Right renal pelvis (tissue), 4 donors: ENCODE data around the gene CPVL. TPM values are rescaled to one million over a fixed set of nuclear protein-coding genes. Genes with fewer than 3 reads are reported as not detected.
"Not testable (repeated sequence)": the region's sequence is repeated elsewhere in the genome, so short reads cannot be mapped to it uniquely, and the experiment has no call there.

Experiments used
- DNase-seq, 4 donors: peaks; one replicate each; pipeline ENCODE4 v3.0.0-alpha.2; 2013; ENCODE audit warnings: low read depth in 4 of 4, low spot score in 3 of 4, missing footprints in 1 of 4
- polyA plus RNA-seq, 4 donors: library from polyadenylated mRNA; unstranded; fragments of 120-200 nt; gene quantifications; one replicate each; pipeline ENCODE4 v1.2.1, GENCODE V29; 2013; ENCODE audit not compliant: insufficient read length in 4 of 4

The CPVL gene
- polyA plus RNA-seq, 4 donors, result 50.6 to 78.7 (median 72.5) TPM

DNA sequence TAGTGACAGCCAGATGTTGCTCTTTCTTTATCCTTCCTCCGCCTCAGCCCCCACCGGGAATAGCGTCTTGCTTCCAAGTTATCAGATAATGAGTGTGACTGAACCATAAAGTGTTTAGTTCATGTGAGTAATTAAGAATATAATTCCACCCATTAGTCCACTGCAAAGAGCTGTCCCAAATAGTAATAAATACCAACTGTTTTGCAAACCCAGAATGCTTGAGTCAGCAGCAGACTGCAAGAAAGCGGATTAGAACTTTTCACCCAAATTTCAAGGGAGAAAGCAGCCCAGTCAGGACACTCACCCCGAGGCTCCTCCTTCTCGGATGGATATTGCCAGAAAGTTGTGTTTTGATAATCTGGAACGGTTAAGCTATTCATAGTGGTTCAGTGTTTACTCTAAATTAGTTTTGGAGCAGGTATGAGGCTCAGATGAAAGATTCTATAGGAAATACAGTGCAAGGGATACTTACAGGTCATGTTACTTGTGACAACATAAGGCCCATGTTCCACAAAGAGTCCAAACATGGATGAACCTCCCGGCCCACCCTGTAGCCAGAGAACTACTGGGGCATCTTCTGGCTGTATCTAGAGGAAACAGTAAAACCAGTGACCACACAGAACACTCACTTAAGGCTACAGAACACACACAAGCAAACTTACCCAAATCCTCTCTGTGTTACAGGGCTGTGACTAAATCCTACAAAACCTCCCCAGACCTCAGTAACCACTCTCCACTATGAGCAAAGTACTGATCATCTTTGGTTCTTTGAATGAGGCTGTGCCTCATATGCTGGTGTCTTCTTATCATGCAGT lies 50.5 kb downstream of the CPVL start:
- no peak for DNase-seq

DNA sequence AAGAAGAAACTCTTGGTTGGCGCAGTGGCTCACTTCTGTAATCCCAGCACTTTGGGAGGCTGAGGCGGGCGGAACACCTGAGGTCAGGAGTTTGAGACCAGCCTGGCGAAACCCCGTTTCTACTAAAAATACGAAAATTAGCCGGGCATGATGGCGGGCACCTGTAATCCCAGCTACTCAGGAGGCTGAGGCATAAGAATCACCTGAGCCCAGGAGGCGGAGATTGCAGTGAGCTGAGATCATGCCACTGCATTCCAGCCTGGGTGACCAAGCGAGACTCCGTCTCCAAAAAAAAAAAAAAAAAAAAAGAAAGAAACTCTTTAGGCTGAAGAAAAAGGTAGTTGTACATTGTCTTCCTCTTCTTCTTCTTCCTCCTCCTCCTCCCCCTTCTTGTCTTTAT lies 53.2 kb downstream of the CPVL start:
- DNase-seq, result not testable (repeated sequence)

DNA sequence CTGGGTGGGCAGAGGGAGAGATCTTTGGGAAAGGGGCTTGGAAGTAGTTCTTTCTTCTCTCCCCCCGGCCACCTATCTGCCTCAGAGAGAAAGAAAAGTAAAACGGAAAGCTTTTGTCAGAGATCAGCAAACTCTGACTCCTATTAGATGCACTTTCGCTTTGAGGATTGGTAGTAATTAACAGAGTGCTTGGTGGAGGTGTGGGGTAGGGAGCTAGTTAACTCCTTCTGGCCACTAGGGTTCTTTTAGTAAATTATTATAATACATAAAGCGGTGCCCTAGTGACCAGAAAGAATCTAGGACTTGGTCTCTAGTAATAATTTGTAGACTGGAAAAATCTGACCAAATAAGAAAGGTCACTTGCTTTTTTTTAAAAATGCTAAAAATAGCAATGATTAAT lies 54.6 kb downstream of the CPVL start:
- no peak for DNase-seq

DNA sequence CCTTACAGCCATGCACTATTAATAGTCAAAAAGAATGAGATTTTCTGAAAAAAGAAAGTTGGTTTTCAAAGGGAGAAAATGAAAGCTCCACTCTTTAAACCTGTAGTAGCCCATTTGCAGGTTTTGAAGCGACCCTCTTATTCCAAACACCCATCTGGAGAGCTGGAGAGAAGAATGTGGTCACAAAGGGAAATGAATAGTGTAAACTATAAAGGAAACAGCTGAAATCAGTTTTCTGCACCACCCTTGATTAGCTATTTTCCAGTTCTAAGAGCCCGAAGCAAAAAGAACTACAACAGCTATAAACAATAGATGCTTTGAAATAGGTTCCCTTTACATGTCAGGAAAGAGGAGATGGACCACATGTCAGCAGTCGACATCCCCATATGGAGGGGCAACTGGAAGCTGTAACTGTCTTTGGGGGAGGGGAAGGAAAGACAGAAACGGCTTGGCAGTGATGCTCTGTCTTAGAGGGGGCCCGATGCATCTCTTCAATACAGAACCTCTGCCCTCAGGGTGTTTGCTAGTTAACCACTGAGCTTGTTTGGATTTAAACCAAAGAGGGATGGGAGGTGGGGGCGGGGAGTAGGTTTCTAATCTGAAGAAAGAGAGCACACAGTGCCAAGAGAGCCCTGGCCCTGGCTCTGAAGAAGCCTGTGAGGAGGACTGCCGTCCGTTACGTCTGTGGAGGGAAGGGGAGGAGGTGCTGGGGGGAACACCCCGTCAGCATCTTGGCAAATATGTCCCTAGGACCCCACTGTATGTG lies 55.3 kb downstream of the CPVL start:
- DNase-seq, result peak in 2 of 4 donors; percentile 50 to 65

DNA sequence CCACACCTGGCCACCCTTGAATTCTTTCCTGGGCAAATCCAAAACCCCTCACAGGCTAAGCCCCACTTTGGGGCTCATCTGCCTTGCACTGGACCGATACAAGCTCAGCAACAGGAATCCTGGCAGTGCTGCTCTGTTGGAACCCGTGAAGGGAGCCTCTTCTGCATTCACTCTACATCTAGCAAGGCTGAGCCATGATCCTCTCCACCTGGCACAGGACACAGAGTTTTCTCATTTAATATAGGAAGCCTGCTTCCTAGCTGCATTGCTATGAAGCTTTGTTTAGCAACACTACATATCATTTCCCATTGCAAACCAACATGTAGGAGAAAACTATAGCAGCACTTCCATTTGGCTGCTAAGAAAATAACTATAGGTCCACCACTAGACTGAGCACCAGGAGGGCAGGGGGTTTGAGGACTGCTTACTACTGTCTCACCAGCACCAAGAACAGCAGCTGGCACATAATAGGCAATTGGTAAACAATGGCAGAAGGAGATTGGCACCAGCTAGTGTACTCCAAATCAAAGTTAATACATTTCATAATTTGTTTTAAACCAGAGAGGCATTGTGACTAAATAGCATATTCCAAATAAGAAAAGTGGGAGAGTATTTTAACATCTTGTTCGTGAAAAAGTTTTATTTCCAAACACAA lies 56.1 kb downstream of the CPVL start:
- no peak for DNase-seq

DNA sequence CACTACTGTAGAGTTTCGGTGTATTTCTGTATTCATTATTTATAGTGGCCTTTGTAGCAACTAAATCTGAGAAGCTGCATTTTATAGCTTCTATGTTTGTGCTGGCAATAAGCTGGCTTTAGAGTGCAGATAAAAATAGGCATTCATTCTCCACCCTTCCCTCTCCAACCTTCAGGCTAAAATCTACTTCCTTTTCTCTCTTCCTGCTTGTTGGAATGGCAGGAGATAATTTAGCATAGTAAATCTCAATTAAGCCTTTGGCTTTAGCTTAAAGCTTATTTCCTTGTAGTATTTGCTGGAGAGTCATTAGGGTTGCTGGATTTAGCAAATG lies 58.5 kb downstream of the CPVL start:
- DNase-seq, result no peak

DNA sequence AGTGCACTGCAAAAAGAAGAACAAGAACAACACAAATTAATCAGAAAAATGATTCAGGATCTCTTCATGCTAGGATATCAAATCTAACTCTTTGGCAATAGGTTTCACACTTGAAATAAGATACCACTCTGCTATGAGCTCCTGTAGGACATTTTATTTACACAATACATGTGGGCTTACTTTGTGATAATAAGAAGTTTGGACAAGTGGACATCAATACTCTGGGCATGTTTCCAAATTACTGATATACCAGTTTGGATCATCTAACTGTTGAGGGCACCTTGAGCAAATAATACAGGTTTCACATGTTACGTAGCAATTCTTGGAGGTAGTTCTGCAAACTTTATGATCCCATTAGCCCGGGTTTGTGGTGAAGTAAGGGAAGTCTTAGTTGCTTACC lies 59.8 kb downstream of the CPVL start:
- no peak for DNase-seq

DNA sequence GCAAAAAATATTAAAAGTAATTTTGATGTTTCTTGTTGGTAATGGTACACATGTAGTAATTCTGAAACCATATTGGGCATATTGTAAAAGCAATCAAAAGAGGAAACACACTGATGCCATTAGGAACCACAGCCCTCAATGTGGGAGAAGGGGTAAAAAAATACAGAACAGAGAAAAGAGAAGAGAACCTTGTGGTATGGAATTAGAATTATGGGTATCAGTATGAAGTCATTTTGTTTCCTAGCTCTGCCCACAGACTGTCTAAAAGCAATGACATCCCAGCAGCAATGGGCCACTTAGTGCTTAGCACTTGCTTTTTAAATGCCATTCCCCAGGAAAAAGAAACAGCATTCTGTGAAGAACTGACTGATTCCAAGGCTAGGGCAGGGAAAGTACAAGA lies 61.5 kb downstream of the CPVL start:
- DNase-seq, result no peak

DNA sequence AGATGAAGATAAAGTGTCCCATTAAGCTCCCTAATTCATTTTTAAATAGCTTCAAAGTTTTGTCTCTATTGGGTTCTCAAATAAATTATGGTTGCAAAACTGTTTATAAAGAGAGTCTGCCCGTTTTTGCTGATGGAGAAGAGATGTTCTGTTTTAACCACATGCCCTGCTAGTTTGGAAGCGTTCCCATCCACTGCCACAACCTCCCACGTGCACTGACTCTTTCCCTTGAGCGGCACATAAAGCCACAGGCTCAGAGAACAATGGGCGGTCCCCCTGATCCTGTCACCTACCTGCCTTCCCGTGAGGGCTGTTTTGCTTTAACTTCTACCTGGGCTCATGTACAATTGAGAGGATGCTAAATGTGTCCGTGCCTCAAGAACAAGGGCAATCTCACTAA lies 65.5 kb downstream of the CPVL start:
- no peak for DNase-seq

DNA sequence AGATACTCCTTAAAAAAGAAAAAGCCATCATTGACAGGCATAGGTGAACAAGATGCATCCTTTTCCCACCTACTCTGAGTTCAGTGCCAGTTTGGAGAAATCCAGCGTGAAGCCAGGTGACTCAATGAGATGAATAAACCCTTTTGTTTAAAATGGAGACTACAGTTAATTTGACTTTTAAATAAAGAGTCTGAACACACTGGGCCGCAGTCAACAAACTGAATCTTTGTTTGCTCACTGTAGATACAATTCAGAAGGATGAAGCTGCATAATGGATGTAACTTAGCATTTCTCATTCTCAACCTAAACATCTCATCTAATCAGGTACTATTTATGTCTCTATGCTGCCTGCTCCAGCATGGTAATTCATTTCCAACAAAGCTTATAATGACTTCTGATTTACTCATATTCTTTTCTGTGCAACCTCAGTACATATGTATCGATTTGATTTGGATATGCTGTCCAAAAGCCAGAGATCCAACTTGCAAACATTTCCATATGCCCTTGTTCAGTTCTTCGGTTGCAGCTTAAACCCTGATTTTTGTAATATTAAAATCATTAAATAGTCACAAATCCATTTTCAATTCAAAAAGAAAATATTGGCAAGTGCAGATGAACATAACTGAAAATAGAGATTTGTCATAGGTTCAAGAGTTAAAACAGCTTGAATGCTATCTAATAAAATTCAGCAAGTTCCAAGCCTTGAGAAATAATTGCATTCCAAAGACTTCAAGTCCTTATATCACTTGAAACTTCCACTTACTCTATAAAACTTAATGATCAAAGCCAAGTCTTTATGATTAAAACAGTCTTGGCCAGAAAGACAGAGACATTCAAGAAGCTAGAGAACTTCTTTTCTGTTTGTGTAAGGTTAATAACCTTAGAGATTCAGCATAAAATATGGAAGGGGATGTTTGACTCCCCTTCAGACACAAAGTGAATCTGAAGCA lies 67.8 kb downstream of the CPVL start:
- no peak for DNase-seq

DNA sequence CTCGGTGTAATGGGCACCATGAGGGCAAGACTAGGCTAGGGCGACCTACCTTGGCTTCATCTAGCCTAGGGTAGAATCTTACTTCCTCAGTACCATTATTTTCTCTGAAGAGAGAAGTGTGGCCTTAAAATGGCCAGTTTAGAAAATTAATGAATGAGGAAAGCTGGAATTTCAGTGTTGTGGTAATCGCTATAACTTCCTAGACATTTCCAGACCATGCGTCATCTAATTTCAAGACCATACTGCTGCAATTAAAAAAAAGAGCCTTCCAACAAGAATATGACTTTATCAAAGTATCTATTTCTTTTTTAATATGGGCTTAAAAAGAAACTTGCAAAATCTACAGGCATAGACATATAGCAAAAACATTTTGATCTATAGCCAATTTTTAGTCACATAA lies 68.5 kb downstream of the CPVL start:
- DNase-seq, result no peak

DNA sequence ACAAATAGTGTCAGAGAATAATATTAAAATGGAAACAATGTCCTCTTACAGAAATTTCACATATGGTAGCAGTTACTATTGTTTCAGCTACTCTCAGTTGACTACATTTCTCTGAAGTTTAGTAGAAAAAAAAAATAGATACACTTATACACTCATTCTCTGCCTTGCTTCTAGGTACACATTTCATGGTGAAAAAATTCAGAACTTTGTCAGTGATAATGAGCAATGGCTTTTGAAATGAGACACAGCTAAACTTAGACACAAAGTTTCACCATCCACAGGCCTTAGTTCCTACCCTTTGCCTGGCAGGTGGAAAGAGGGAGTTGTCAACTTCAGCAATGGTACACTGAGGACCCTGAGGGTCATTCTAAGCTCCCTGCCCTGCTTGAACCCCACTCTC lies 69.2 kb downstream of the CPVL start:
- DNase-seq, result no peak

DNA sequence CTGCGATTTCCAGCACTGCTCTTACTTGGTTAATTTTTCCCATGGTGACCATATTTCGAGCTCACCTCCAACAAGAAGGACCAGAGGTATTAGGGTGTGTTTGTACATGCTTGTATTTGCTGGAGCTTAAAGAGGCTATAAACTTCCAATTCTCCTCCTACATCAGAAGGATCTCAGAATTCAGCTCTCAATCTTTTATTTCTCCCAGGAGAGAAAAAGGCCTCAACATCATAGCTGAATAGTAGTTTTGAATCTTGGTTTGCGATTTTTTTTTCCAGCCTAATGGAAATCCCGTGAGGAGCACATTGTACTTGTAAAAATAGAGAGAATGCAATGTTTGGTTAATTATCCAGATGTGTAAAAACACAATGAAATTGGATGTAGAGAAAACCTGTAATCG lies 69.7 kb downstream of the CPVL start:
- DNase-seq, result no peak

DNA sequence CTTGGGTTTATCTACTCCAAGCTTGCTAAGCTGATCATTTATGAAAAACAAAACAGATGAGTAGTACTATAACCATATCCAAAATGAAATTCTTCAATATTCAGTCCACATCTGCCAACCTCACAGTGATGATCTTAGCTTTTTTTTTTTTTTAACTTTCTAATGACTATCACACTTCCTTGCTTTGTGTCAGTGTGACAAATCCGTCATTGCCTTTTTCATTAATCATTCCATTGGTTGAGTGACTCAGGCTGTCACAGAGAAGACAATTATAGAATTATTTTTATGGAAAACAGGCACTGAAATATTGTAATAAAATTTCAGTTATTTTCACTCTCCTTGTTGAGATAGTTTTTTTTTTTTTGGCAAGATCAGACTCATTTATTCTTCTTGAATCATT lies 70.7 kb downstream of the CPVL start:
- no peak for DNase-seq

DNA sequence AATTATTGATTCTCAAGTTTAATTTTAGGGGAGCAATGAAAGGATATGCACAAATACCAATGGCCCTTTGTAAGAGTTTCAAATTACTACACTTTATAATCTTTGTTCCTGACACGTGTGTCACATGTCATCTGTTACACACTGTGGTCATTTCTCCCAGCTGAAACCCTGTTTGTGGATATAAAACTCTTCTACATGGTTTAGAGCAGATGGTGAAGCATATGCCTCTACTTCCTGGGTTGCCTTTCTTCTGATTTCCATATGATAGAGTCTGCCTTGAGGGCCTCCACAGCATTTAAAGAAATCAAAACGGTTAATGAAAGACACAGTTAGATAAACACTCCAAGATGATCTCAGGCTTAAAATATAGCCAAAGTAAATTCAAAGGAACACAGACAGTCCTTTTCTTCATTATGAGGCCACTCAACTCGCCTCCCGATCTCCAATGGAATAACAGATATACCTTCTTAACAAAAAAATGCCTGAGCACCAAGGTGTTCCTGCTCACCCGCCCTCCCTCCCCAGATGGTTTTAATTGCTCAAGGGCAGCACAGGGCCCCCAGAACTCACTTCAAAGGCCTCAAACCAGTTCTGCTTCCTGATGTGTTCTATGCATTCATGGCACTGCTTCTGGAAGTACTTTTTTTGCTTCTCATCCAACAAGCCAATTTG lies 75.0 kb downstream of the CPVL start:
- DNase-seq, result no peak

DNA sequence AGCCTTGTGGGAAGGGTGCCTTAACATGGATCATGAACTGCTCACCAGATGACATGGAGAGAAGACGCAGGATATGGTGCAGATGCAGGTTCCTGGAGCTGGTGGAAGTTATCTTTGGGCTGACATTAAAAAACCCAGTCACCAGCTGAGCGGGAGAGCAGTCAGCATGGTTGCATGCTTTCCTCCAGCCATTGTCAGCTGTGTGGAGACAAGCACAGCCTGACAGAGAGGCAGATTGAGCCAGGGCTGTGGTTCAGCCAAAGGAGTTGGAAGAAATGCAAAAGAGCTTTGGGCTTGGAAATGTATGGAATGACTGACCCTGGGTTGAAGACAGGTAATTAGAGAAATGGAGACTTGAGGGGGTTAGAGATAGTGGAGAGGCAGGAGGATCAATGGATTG lies 79.7 kb downstream of the CPVL start:
- no peak for DNase-seq

DNA sequence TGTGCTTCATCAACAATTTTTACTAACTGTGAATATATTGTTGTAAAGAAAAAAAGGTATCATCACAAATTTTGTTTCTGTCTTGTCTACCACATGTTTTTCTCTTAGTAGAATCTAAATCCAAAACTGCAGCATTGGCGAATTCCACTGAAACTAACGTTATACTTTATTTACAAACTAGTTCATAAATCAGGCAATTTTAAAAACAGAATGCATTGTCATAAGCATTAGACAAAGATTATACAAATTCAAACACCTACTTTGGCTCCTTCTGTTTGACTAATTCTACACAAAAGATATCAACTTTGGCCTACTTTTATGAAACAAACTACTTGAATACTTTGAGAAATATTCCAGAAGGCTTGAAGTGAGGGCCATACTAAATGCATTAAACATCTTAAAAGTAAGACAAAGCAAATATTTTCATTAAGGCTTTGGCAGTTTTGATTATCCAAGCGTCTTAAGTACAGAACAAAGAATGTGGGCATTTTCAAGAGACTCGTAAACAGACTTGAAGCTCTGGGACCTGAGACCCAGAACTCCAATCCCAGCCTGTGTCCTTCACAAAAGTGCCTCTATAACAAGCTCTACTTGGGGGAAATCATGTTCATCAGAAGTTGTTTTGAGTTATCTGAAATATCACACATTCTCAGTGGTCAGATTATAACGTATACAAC lies 81.0 kb downstream of the CPVL start:
- no peak for DNase-seq

DNA sequence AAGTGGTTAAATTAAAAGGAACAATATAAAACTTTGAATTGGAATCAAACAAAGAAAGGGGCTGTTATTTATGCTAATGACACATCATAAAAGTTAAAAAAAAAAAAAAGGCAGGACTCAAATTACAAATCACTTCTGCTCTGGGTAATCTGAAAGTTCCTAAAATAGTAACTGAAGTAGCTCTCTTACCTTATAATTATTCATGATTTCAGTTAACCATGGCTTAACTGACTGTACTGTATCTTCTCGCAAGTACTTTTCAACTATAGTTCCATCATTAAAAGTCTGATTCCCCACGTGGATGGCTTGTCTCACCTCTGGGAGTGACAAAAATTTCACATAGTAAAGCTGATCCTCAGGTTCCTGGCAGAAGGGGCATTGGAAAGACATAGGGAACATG lies 82.5 kb downstream of the CPVL start:
- DNase-seq, result no peak

DNA sequence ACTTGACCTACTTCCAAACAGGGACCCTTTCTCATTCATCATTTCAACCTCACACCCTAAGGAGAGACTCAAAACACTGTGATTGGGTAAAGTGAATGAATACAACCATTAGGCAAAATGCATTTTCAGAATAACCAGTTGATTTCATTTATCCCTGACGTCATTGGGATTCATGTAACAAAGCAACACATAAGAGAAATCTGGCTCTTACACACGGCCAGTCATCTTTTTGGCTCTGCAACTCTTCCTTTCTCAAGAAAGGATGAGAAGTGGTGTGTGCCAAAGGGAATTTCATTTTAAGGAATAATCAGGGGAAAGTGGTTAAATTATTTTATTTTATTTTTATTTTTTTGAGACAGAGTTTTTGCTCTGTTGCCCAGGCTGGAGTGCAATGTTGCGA lies 83.1 kb downstream of the CPVL start:
- DNase-seq, result no peak
